ENCODE results near the gene MRPL57.

DNA sequence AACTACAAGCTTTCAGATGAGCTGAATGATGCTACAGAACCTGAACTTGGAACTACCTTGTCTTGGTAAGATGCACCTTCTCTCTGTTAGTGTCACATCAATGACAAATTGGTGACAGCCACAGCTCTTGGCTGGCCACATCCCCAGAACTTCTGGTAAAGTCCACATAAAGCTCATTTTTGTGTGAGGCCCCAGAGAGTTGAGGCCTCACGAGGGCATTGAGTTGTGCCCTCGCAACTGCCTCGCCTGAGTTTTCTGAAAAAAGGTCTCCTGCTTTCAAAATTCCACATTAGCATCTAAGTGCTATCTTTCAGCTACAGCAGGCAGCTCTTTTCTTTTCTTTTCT is 42.6 kb downstream of the MRPL57 start:
- TF ChIP-seq, protein P1, sequence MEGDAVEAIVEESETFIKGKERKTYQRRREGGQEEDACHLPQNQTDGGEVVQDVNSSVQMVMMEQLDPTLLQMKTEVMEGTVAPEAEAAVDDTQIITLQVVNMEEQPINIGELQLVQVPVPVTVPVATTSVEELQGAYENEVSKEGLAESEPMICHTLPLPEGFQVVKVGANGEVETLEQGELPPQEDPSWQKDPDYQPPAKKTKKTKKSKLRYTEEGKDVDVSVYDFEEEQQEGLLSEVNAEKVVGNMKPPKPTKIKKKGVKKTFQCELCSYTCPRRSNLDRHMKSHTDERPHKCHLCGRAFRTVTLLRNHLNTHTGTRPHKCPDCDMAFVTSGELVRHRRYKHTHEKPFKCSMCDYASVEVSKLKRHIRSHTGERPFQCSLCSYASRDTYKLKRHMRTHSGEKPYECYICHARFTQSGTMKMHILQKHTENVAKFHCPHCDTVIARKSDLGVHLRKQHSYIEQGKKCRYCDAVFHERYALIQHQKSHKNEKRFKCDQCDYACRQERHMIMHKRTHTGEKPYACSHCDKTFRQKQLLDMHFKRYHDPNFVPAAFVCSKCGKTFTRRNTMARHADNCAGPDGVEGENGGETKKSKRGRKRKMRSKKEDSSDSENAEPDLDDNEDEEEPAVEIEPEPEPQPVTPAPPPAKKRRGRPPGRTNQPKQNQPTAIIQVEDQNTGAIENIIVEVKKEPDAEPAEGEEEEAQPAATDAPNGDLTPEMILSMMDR (IDR thresholded peaks at IDR 0.05) = no peak
- no peak for TF ChIP-seq POLR2AphosphoS5 (IDR thresholded peaks at IDR 0.05)

All from prostate gland (tissue), 2 donors.